22Rv1 (cell line): Measurements from ENCODE around the gene OST4.

Experiments
- H3K27ac ChIP-seq: fragments of 450-650 bp; 2 replicates; pipeline ENCODE4 v1.5.1; 2017
- ZFX ChIP-seq: fragments of 450-650 bp; IDR thresholded peaks from 2 replicates; pipeline ENCODE4 v1.6.1; 2017; ENCODE audit warnings: antibody characterized with exemption, borderline replicate concordance
- TF ChIP-seq, protein P1 (sequence below): fragments of 450-650 bp; IDR thresholded peaks from 2 replicates; pipeline ENCODE4 v1.5.1; 2017; ENCODE audit warnings: mild to moderate bottlenecking

Gene OST4

DNA sequence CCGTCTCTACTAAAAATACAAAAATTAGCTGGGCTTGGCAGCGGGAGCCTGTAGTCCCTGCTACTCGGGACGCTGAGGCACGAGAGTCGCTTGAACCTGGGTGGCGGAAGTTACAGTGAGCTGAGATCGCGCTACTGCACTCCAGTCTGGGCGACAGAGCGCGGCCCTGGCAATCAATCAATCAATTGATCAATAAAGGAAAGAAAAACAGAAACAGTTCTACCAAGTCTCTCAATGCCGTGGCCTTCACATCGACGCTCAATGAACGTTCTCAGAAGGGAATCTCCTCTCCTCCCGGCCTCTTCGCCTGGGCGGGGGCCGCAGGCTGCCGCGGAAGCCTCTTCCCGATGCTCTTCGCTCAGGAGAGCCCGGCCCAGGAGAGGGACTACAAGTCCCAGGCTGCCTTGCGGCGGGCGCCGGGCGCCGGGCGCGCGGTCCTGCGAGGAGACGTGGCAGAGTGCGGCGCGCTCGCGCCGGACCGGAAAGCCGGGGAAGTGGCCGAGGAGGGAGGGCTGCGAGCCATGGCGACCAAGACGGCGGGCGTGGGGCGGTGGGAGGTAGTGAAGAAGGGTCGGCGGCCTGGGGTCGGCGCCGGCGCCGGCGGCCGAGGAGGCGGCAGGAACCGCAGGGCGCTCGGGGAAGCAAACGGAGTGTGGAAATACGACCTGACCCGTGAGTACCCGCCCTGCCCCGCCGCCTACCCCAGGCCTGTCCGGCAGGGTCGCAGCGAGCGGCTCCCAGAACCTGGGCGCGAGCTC, 38.8 kb downstream of the OST4 start, which contains the start of gene TMEM214:
TSS of gene TMEM214 (plus strand) at position 471 of the 758 bp plus-strand sequence. CDS start at position 522, 51 bp downstream.
- peak within 1 kb of the TSS; percentile 59 for H3K27ac ChIP-seq
- no peak for TF ChIP-seq ZFX
- TF ChIP-seq, protein P1, sequence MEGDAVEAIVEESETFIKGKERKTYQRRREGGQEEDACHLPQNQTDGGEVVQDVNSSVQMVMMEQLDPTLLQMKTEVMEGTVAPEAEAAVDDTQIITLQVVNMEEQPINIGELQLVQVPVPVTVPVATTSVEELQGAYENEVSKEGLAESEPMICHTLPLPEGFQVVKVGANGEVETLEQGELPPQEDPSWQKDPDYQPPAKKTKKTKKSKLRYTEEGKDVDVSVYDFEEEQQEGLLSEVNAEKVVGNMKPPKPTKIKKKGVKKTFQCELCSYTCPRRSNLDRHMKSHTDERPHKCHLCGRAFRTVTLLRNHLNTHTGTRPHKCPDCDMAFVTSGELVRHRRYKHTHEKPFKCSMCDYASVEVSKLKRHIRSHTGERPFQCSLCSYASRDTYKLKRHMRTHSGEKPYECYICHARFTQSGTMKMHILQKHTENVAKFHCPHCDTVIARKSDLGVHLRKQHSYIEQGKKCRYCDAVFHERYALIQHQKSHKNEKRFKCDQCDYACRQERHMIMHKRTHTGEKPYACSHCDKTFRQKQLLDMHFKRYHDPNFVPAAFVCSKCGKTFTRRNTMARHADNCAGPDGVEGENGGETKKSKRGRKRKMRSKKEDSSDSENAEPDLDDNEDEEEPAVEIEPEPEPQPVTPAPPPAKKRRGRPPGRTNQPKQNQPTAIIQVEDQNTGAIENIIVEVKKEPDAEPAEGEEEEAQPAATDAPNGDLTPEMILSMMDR: no peak

DNA sequence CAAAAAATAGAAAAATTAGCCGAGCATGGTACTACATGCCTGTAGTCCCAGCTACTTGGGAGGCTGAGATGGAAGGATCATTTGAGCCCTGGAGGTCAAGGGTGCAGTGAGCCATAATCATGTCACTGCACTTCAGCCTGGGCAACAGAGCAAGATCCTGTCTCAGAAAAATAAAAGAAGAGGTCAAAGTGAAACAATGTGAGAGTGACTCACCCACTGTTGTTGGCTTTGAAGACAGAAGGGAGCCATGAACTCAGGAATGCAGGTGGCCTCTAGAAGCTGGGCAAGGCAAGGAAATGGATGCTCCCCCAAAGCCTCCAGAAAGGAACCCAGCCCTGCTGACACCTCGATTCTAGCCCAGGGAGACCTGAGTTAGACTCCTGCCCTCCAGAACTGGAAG, 42.4 kb downstream of the OST4 start:
- TF ChIP-seq, protein P1: no peak
- no peak for TF ChIP-seq ZFX
- H3K27ac ChIP-seq: no peak overlapping the region

GRCh38 chr2:27027211-27027651, 44.2 kb downstream of the OST4 start:
- TF ChIP-seq ZFX: no peak
- TF ChIP-seq, protein P1: no peak
- H3K27ac ChIP-seq: no peak overlapping the region

GRCh38 chr2:27025861-27026851, 45.3 kb downstream of the OST4 start:
- no peak overlapping the region for H3K27ac ChIP-seq
- TF ChIP-seq, protein P1: no peak
- no peak for TF ChIP-seq ZFX

GRCh38 chr2:27025281-27025800, 46.1 kb downstream of the OST4 start:
- TF ChIP-seq, protein P1: no peak
- no peak for TF ChIP-seq ZFX
- no peak overlapping the region for H3K27ac ChIP-seq

DNA sequence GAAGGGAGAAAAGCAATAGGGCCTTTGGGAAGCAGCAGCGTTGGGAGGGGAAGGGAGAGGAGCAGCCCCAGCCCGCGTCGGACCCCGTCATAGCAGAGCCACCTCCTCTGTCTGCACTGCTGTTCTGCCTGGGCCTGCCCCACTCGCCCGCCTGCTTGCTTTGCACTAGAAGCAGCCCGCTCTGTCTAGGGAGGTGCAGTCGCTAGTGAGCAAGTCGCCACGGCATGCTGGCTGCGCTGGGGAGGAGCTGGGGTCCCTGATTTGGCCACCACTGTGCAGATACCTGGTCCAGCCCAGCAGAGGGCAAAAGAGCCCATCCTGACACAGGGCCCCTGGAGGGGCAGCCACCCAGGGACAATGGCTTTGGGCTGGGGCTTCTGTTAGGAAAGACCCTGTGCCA, 46.6 kb downstream of the OST4 start:
- H3K27ac ChIP-seq: no peak overlapping the region
- TF ChIP-seq, protein P1: no peak
- TF ChIP-seq ZFX: no peak
